HG03103 (cell line): ENCODE results near the gene FAM216B.

Experiments
- ATAC-seq: cut with Tn5 transposase; IDR thresholded peaks from one replicate; pipeline ENCODE4 v1.9.1; 2021; ENCODE audit warnings: low read depth; ENCODE audit not compliant: unreplicated experiment

Gene FAM216B

GRCh38 chr13:42821437-42821836, 40.1 kb downstream of the FAM216B start:
- no peak for ATAC-seq

DNA sequence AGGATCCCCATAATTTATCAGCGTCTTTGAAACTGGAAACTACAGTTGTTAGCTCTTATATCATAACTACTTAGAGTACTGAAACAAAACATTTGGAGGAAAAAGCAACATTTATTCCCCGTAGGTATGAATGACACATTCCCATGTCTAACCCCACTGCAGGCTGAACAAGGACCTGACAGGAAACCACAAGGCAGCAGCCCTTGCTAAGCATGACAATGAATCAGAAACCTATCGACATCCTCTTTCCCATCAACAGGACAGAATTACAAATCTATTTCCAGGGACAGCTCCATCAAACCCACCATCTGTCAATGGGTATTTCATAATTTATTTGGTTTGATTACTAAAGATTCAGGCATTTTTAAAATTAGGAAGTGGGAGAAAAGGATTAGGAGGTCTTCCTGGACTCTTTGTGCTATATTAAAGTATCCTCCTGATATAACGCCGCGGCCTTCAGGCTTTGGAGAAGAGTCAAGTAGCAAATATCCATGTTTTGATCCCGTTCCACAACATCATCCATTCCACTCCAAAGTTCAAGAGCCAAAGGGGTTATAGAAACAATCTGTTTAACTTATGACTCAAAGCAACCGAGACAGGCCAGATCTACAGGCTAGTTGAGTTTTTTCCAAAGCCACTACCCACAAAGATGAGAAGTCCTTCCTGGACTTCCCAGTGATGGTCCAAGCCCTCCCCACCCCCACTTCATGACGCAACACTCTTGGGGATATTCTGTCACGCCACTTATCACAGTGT, 51.1 kb downstream of the FAM216B start:
- no peak for ATAC-seq

GRCh38 chr13:42834946-42835345, 53.6 kb downstream of the FAM216B start:
- no peak for ATAC-seq

GRCh38 chr13:42836930-42837690, 55.7 kb downstream of the FAM216B start:
- no peak for ATAC-seq
